Nephron (organoid): Measurements from ENCODE around the gene SYNGR4.

Source experiments
- H3K27ac Mint-ChIP-seq, 3 experiments: 2 replicates each; pipeline ENCODE4 v1.8.0; 2020; ENCODE audit warnings: mixed read lengths in 3 of 3, mild to moderate bottlenecking in 2 of 3, moderate library complexity in 1 of 3
- H3K27me3 Mint-ChIP-seq: 2 replicates; pipeline ENCODE4 v1.8.0; 2021; ENCODE audit warnings: low read depth, mild to moderate bottlenecking, moderate library complexity, mixed read lengths
- H3K36me3 Mint-ChIP-seq: 2 replicates; pipeline ENCODE4 v1.8.0; 2020; ENCODE audit warnings: low read depth, mixed read lengths
- H3K4me1 Mint-ChIP-seq: 2 replicates; pipeline ENCODE4 v1.8.0; 2020; ENCODE audit warnings: mixed read lengths
- H3K4me3 Mint-ChIP-seq, 3 experiments: 2 replicates each; pipeline ENCODE4 v1.8.0; 2020; ENCODE audit warnings: mild to moderate bottlenecking in 3 of 3, mixed read lengths in 3 of 3, moderate library complexity in 2 of 3
- H3K9me3 Mint-ChIP-seq: 2 replicates; pipeline ENCODE4 v1.8.0; 2020; ENCODE audit warnings: mixed read lengths
- TF ChIP-seq, protein P1 (sequence below), 3 experiments: fragments of 200-600 bp; sonication (generic); IDR thresholded peaks; one replicate each; pipeline ENCODE4 v1.5.0; 2021; ENCODE audit warnings: antibody characterized with exemption in 3 of 3; ENCODE audit not compliant: unreplicated experiment in 3 of 3

SYNGR4 gene

DNA sequence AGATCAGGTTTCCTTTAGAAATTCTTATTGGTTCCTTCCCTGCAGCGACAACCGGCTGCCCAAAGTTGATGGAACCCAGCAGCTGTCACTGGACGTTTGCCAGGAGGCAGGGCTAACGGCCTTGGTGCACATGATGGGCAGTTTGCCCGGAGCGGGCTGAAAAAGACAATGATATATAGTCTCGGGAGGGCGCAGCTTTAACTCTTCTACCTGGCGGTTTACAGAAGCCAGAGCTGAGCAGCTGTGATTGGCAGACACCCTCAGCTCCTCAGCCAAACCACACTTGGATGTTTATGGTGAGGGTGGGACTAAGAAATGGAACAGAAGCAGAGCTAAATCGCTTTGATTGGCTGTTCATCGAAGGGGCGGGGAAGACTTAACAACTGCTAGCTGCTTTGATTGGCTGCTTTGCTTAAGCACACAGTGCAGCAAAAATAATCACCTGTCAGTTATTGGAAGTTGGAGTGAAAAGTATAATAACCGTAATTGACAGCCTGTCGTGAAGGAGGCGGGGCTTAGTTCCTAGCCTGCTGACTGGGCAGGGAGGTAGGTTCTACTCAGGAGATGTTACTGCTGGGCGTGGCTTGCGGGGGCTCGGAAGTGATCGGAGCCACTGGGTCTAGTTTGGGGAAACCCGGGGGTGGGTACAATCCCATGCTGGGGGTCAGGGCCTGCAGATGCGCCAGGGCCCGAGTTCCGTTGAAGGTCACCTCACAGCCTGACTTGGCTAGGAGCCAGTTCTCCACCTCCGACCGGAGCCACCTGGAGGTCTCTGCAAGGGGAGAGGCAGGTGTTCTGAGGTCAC, 31.3 kb upstream of the SYNGR4 start:
- no peaks in the 10 kb centered on the region for H3K9me3 Mint-ChIP-seq
- TF ChIP-seq, protein P1, sequence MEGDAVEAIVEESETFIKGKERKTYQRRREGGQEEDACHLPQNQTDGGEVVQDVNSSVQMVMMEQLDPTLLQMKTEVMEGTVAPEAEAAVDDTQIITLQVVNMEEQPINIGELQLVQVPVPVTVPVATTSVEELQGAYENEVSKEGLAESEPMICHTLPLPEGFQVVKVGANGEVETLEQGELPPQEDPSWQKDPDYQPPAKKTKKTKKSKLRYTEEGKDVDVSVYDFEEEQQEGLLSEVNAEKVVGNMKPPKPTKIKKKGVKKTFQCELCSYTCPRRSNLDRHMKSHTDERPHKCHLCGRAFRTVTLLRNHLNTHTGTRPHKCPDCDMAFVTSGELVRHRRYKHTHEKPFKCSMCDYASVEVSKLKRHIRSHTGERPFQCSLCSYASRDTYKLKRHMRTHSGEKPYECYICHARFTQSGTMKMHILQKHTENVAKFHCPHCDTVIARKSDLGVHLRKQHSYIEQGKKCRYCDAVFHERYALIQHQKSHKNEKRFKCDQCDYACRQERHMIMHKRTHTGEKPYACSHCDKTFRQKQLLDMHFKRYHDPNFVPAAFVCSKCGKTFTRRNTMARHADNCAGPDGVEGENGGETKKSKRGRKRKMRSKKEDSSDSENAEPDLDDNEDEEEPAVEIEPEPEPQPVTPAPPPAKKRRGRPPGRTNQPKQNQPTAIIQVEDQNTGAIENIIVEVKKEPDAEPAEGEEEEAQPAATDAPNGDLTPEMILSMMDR (IDR thresholded peaks at IDR 0.05; ENCODE audit: unreplicated experiment in 3 of 3): no peak
- H3K4me3 Mint-ChIP-seq: peak overlapping the region; percentile 86 to 89 (median 88)
- peaks cover 44% of the 10 kb centered on the region for H3K4me1 Mint-ChIP-seq
- peaks cover 17% of the 10 kb centered on the region for H3K36me3 Mint-ChIP-seq
- H3K27ac Mint-ChIP-seq: peak overlapping the region; percentile 90 to 97 (median 95)
- no peaks in the 10 kb centered on the region for H3K27me3 Mint-ChIP-seq

DNA sequence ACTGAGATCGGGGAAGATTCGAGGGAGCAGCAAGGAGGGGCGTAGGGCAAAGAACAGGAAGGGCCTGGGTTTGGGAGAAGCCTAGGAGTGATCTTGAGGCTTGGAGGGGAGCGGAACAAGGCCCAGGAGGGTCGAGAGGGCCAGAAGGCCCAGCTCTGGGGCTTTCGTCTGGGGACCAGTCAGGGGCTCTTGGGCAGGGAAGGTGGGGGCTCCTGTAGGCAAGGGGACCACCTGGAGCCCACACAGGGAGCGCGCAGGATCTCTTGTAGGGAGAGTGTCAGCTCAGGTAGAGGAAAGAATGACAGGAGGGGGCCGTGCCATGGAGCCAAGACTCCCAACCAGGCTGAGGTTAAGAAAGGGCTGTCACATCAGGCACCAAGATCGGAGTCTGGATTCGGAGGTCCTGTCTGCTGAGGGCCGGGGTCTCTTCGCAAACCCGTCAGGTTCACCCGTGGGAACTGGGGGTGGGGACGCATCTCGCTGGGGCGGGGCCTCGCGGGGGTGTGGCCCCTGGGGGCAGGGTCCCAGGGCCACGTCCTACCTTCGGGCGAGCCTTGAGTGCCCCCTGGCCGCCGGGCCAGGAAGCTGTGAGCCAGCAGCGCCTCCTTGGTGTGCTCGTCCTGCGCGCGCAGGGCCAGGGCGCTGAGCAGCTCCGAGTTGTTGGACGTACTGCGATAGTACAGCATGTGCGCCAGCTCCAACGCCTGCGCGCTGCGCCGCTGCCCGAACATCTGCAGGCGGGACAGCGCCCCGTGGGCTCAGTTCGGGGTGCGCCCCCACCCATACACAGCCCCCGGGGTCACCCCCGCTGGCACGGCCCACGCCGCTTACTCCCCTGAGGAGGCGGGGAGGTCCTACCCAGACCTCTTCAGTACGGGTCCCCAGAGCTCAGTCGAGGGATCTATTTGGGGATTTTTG, 30.4 kb upstream of the SYNGR4 start:
- Mint-ChIP-seq H3K27ac (peak overlapping the region; percentile 90 to 97 (median 95)), H3K4me1 (peaks cover 43% of the 10 kb centered on the region), H3K27me3 (no peaks in the 10 kb centered on the region), H3K36me3 (peaks cover 13% of the 10 kb centered on the region), H3K4me3 (peak overlapping the region; percentile 86 to 89 (median 88)), H3K9me3 (no peaks in the 10 kb centered on the region)
- TF ChIP-seq, protein P1 (IDR thresholded peaks at IDR 0.05; ENCODE audit: unreplicated experiment in 3 of 3): peak; percentile 79 to 89 (median 88)

DNA sequence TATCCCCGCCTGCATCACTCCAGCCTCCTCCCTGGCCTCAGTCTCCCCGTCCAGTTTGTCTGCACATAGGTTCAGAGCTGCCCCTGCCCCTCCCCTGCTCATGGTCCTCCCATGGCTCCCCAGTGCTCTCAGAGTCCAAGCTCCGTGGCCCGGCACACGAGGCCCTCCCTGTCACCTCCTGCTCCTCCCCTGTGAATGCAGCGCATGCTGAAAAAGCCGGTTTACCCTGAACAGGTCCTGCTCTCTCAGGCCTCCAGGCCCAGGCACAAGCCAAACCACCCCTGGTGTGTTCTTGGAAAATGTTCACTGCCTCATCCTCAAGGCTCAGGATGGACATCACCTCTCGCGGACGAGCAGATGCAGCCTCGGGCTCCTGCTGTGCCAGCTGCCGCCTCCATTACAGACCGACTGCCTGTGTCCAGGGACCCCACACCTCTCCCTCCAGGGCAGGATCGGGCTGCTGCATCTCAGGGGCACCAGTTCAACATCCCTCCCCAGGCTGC, 25.9 kb upstream of the SYNGR4 start:
- Mint-ChIP-seq H3K9me3 (no peaks in the 10 kb centered on the region), H3K4me3 (no peak overlapping the region), H3K36me3 (no peaks in the 10 kb centered on the region), H3K27me3 (no peaks in the 10 kb centered on the region), H3K4me1 (peaks cover 4% of the 10 kb centered on the region), H3K27ac (no peak overlapping the region)
- TF ChIP-seq, protein P1 (IDR thresholded peaks at IDR 0.05; ENCODE audit: unreplicated experiment in 3 of 3): no peak

DNA sequence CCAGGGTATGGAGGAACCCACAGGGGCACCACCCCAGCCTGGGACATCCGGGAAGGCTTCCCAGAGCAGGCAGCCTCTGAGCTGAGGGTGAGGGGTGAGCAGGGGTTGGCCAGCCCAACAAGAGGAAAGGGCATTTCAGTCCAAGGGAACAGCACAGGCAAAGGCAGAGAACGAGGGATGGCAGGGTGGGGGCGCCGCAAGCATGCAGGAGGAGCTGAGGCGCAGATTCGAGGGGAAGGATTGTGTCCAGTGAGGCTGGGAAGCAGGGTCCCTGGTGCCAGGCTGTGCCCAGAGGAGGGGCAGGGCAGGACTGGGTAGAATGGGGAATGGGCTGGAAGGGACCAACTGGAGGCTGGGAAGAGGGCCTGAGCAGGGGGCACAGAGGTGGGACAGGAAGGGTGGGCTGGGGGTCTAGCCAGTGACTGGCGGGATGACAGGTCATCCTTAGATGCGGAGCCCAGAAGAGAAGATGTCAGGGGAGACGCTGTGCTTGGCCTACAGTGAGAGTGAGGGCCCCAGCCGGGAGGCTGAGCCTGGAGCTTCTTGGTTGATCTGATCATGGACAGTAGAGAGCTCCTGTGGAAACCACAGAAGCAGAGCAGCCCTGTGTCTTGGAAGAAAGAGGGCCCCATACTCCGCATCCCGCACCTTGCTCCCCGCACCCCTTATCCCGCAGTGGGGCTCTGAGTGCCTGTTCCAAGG, 25.2 kb upstream of the SYNGR4 start:
- Mint-ChIP-seq H3K27me3 (no peaks in the 10 kb centered on the region), H3K36me3 (no peaks in the 10 kb centered on the region), H3K9me3 (no peaks in the 10 kb centered on the region), H3K4me3 (no peak overlapping the region), H3K27ac (no peak overlapping the region), H3K4me1 (no peaks in the 10 kb centered on the region)
- TF ChIP-seq, protein P1 (IDR thresholded peaks at IDR 0.05; ENCODE audit: unreplicated experiment in 3 of 3): no peak

DNA sequence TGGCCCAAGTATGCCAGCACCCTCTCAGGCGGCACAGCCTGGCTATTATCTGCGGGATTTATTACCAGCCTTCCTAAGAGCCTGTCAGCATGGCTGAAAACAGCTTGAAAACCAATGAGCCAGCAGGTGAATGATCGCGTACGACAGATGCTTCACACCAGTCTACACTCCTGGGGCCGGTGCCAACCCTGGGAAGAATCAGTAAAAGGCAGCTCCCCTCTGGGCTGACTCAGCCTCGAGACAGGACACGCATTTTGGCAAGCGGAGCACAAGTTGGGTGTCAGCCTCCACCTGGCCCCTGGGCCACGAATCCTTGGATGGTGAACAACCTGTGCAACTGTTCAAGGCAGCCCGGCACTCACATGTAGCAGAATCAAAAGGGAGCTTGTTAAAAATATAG, 23.2 kb upstream of the SYNGR4 start:
- no peaks in the 10 kb centered on the region for H3K27me3 Mint-ChIP-seq
- no peaks in the 10 kb centered on the region for H3K9me3 Mint-ChIP-seq
- TF ChIP-seq, protein P1 (IDR thresholded peaks at IDR 0.05; ENCODE audit: unreplicated experiment in 3 of 3): no peak
- no peaks in the 10 kb centered on the region for H3K4me1 Mint-ChIP-seq
- H3K36me3 Mint-ChIP-seq: no peaks in the 10 kb centered on the region
- no peak overlapping the region for H3K4me3 Mint-ChIP-seq
- H3K27ac Mint-ChIP-seq: no peak overlapping the region
